ENCODE measurements around the gene LRPPRC. TPM values are rescaled to one million over a fixed set of nuclear protein-coding genes. Genes with fewer than 3 reads are reported as not detected.

The LRPPRC gene
- total and polyA plus RNA-seq, 9 of the 15 experiments (the other 6 are each of a cell fraction or from before 2014, with no cell fraction given) = 41.5 to 214 (median 138) TPM

- Histone ChIP-seq H3K9me1 (ENCODE audit: control insufficient read depth, insufficient read depth, low read length) (no peaks in the 10 kb centered on the region), H3K79me2 (ENCODE audit: control insufficient read depth, insufficient read depth, low read length) (peaks cover 16% of the 10 kb centered on the region; the same call in 2 of the 3 replicates), H2AFZ (ENCODE audit: low read depth, low read length) (no peak overlapping the region), H3K4me1 (replicated peaks in 1 of 2; ENCODE audit: control insufficient read depth in 2 of 2, insufficient read depth in 2 of 2, low read length in 2 of 2) (no peaks in the 10 kb centered on the region), H3K4me3 (no peak overlapping the region), H3K4me2 (ENCODE audit: insufficient read depth, low read length) (no peak overlapping the region), H3K27me3 (ENCODE audit: control insufficient read depth in 2 of 2, insufficient read depth in 2 of 2, low read length in 2 of 2) (no peaks in the 10 kb centered on the region), H3K27ac (ENCODE audit: extremely low read depth, low read depth, low read length) (no peak overlapping the region), H3K9me3 (replicated peaks; ENCODE audit: control insufficient read depth, insufficient read depth, low read depth, low read length) (no peaks in the 10 kb centered on the region), H4K20me1 (replicated peaks; ENCODE audit: control insufficient read depth, insufficient read depth, low read length) (no peaks in the 10 kb centered on the region), H3K36me3 (ENCODE audit: control insufficient read depth, insufficient read depth, low read length) (peaks cover 96% of the 10 kb centered on the region), H3K9ac (ENCODE audit: insufficient read depth in 1 of 2, low read depth in 2 of 2, low read length in 2 of 2) (no peak overlapping the region)
- intact Hi-C loops (cut with micrococcal nuclease) = no loop called here
- 90% methylated on average over 5 of the region's 5 CpGs for WGBS (ENCODE audit: insufficient coverage, low coverage, missing lambda C conversion rate)
- no TSS peak for BruUV-seq (replicated peaks)
- in situ Hi-C loops (cut with MboI) = no loop called here
- ATAC-seq = no peak
- TF ChIP-seq ZBTB49 (CRISPR knock-in tag; IDR thresholded peaks at IDR 0.05; ENCODE audit: borderline replicate concordance) = no peak
- TF ChIP-seq ZNF408 (CRISPR knock-in tag; IDR thresholded peaks at IDR 0.05; ENCODE audit: low read depth) = no peak
- TF ChIP-seq PHTF2 (CRISPR knock-in tag; IDR thresholded peaks at IDR 0.05) = no peak
- FAIRE-seq = no peak
- POLR2A ChIA-PET = interaction anchor here (1.5 kb wide), 1 partner anchor 12 kb away, joined by 4 read pairs; no protein-coding TSS in a partner anchor
- no peak for DNase-seq (ENCODE audit: extremely low read depth in 1 of 4, low spot score in 3 of 4)
- CTCF ChIA-PET (ENCODE audit: low intra/inter-chr PET ratio) = no interaction called here
Measured at GRCh38 chr2:43943809-43944452, 51.9 kb downstream of the LRPPRC start.

Data from K562 (cell line).